HEK293T (cell line): ENCODE measurements around the gene RORC.

ENCODE experiments used
- ELF4 ChIP-seq: fragments of 450-650 bp; IDR thresholded peaks from 2 replicates; pipeline ENCODE4 v1.6.1; 2017; ENCODE audit warnings: antibody characterized with exemption
- FOXA1 ChIP-seq: fragments of 450-650 bp; IDR thresholded peaks from 2 replicates; pipeline ENCODE4 v1.6.1; 2016; ENCODE audit warnings: mild to moderate bottlenecking
- FOXK2 ChIP-seq: fragments of 450-650 bp; IDR thresholded peaks from 2 replicates; pipeline ENCODE4 v1.6.1; 2016; ENCODE audit warnings: mild to moderate bottlenecking
- FOXM1 ChIP-seq: fragments of 450-650 bp; IDR thresholded peaks from 2 replicates; pipeline ENCODE4 v1.6.1; 2017; ENCODE audit warnings: mild to moderate bottlenecking, borderline replicate concordance
- SP1 ChIP-seq: fragments of 450-650 bp; IDR thresholded peaks from 2 replicates; pipeline ENCODE4 v1.6.1; 2017

- TF ChIP-seq ELF4 (no peak), FOXM1 (no peak), SP1 (no peak), FOXA1 (no peak), FOXK2 (no peak)
These were observed 23.8 kb downstream of the RORC start for GRCh38 chr1:151807766-151808165.
